GM18517 (cell line): ENCODE measurements around the gene DOCK3.
"Not testable (repeated sequence)": the region's sequence is repeated elsewhere in the genome, so short reads cannot be mapped to it uniquely, and the experiment has no call there.

Source experiments
- ATAC-seq: cut with Tn5 transposase; IDR thresholded peaks from one replicate; pipeline ENCODE4 v1.9.1; 2021; ENCODE audit warnings: mild to moderate bottlenecking, moderate library complexity; ENCODE audit not compliant: unreplicated experiment

Gene DOCK3

GRCh38 chr3:51354731-51355615, 680.2 kb downstream of the DOCK3 start:
- ATAC-seq, result no peak

- no peak for ATAC-seq
These were observed 681.3 kb downstream of the DOCK3 start for GRCh38 chr3:51355891-51356578.

GRCh38 chr3:51357856-51358255, 683.1 kb downstream of the DOCK3 start:
- ATAC-seq, result no peak

- ATAC-seq, result no peak
These were observed 684.3 kb downstream of the DOCK3 start for GRCh38 chr3:51358981-51359380.

GRCh38 chr3:51360806-51361205, 686.1 kb downstream of the DOCK3 start:
- no peak for ATAC-seq

- no peak for ATAC-seq
These were observed 687.0 kb downstream of the DOCK3 start for GRCh38 chr3:51361746-51362145.

- ATAC-seq, result no peak
These were observed 687.7 kb downstream of the DOCK3 start for GRCh38 chr3:51362476-51362875.

GRCh38 chr3:51368276-51368675, 693.5 kb downstream of the DOCK3 start:
- not testable (repeated sequence) for ATAC-seq

- no peak for ATAC-seq
These were observed 697.3 kb downstream of the DOCK3 start for GRCh38 chr3:51371943-51372557.

GRCh38 chr3:51373658-51374421, 699.1 kb downstream of the DOCK3 start:
- ATAC-seq, result no peak

- no peak for ATAC-seq
These were observed 699.7 kb downstream of the DOCK3 start for GRCh38 chr3:51374456-51374855.

GRCh38 chr3:51375136-51375535, 700.4 kb downstream of the DOCK3 start:
- no peak for ATAC-seq

GRCh38 chr3:51375571-51375970, 700.8 kb downstream of the DOCK3 start:
- ATAC-seq, result no peak

GRCh38 chr3:51378065-51378464, 703.3 kb downstream of the DOCK3 start:
- no peak for ATAC-seq

- ATAC-seq, result no peak
These were observed 704.0 kb downstream of the DOCK3 start for GRCh38 chr3:51378726-51379125.

GRCh38 chr3:51379301-51379700, 704.6 kb downstream of the DOCK3 start:
- ATAC-seq, result no peak

- ATAC-seq, result no peak
These were observed 705.2 kb downstream of the DOCK3 start for GRCh38 chr3:51379746-51380455.

GRCh38 chr3:51380601-51381332, 706.0 kb downstream of the DOCK3 start:
- ATAC-seq, result no peak

GRCh38 chr3:51381333-51381705, 706.6 kb downstream of the DOCK3 start:
- ATAC-seq, result no peak
